ENCODE results near the gene ZNF488. TPM values are rescaled to one million over a fixed set of nuclear protein-coding genes. Genes with fewer than 3 reads are reported as not detected.
A peak's percentile ranks its signal among the peaks of the same experiment; 100 is the strongest.

Gene ZNF488
- total RNA-seq, 4 donors from 2014 or later, result 4.1 to 23.5 (median 16.1) TPM

DNA sequence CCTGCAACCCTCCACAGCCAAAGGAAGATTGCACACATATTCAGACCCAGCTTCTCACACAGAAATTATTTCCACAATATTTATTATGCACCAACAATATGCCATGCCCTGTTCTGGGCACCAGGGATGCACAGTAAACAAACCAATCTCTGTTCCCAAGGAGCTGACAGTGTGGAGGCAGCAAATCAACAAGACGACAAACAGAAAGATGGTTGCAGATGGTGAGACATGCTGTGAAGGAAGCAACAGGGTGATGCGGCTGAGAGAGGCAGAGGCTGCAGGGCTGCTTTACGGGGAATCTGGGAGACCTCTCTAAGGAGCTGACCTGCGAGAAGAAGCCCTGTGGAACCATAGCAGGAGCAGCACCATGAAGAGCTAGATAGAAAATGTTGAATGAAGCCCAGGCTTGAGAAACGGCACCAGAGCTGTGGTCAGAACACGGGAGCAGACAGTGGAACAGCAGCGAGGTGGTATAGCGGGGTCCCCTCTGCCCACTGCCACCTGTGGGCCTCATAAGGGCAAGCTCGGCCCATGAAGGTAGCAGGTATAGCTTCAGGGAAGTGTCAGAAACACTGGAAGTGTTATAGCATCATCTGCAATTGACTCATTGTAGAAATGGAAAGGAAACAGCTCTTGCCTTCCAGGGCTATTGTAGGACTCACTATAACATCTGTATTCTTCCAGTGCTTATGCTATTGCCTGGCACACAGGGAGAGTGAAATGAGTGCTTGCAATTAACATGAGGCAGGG is 18.5 kb downstream of the ZNF488 start:
- H3K27ac ChIP-seq, result no peak overlapping the region
- TF ChIP-seq CTCF (IDR thresholded peaks at IDR 0.05) (no peak), POLR2A (IDR thresholded peaks at IDR 0.05) (no peak)
- peak in 1 of 3 donors; percentile 34 for DNase-seq

GRCh38 chr10:47364911-47365310 is 19.2 kb downstream of the ZNF488 start:
- Histone ChIP-seq H3K9me3 (no peaks in the 10 kb centered on the region), H3K4me1 (peaks cover 0 to 16% (median 3%) of the 10 kb centered on the region in 4 donors), H3K27me3 (no peaks in the 10 kb centered on the region), H3K4me3 (no peak overlapping the region), H3K27ac (peak overlapping the region in 1 of 4 donors; percentile 73), H3K36me3 (no peaks in the 10 kb centered on the region)
- TF ChIP-seq CTCF (IDR thresholded peaks at IDR 0.05) (no peak), POLR2A (IDR thresholded peaks at IDR 0.05) (no peak)
- peak in 1 of 3 donors; percentile 34 for DNase-seq

More for the DNA sequence above, 18.5 kb downstream of the ZNF488 start:
- Histone ChIP-seq H3K36me3 (no peaks in the 10 kb centered on the region), H3K4me1 (peaks cover 0 to 16% (median 3%) of the 10 kb centered on the region in 4 donors), H3K27me3 (no peaks in the 10 kb centered on the region), H3K9me3 (no peaks in the 10 kb centered on the region), H3K4me3 (no peak overlapping the region)

GRCh38 chr10:47364366-47364765 is 19.7 kb downstream of the ZNF488 start:
- no peaks in the 10 kb centered on the region for H3K27me3 ChIP-seq
- H3K4me1 ChIP-seq, result peaks cover 0 to 16% (median 3%) of the 10 kb centered on the region in 4 donors
- no peak for DNase-seq

DNA sequence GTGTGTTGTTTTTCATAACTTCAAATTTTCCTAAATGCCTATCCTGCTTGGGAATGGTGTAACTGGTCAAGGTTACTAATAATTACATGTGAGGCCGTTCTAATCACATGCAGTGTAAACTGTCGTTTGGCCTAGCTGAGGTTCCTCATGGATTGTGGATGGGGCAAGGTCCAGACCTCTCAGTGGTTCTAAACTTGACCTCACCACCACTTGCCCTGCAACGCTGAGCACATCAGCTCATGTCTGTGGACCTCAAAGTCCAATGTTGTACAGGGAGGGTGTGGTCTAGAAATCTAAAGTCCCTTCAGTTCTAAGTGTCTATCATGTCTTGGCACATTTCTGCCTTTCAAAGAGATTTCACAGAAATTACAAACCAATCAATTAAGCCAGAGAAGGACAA is 20.3 kb downstream of the ZNF488 start:
- TF ChIP-seq CTCF (IDR thresholded peaks at IDR 0.05) (no peak), POLR2A (IDR thresholded peaks at IDR 0.05) (no peak)
- Histone ChIP-seq H3K27me3 (no peaks in the 10 kb centered on the region), H3K27ac (peak overlapping the region in 2 of 4 donors; percentile 41 to 73), H3K36me3 (no peaks in the 10 kb centered on the region), H3K4me3 (no peak overlapping the region), H3K4me1 (peaks cover 0 to 16% (median 3%) of the 10 kb centered on the region in 4 donors), H3K9me3 (no peaks in the 10 kb centered on the region)
- peak in 1 of 3 donors; percentile 82 for DNase-seq

More at GRCh38 chr10:47364366-47364765, 19.7 kb downstream of the ZNF488 start:
- peak overlapping the region in 2 of 4 donors; percentile 35 to 73 for H3K27ac ChIP-seq
- TF ChIP-seq CTCF (IDR thresholded peaks at IDR 0.05), result no peak
- no peak for TF ChIP-seq POLR2A (IDR thresholded peaks at IDR 0.05)
- H3K4me3 ChIP-seq, result no peak overlapping the region
- no peaks in the 10 kb centered on the region for H3K9me3 ChIP-seq
- H3K36me3 ChIP-seq, result no peaks in the 10 kb centered on the region

DNA sequence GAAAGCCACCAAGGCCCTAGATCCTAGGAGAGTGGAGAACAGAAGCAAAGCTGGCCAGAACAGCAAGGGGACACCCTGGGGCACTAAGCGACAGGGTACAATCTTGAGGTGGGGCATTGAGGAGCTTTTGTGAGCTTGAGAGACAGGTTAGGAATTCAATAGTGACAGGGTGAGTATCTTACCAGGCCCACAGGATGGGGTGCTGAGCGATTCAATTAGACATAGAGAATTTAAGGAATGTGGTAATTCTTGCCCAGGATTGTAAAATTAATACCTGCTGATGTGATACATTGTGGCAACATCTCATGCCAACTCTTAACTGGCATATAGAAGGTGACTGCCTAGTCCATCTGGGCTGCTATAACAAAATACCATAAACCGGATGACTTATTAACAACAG is 21.9 kb downstream of the ZNF488 start:
- H3K27ac ChIP-seq, result peak overlapping the region in 2 of 4 donors; percentile 38 to 41

More for the DNA sequence above, 21.9 kb downstream of the ZNF488 start:
- H3K36me3 ChIP-seq, result no peaks in the 10 kb centered on the region
- peak in 2 of 3 donors; percentile 7 to 32 for DNase-seq
- peaks cover 0 to 16% (median 3%) of the 10 kb centered on the region in 4 donors for H3K4me1 ChIP-seq
- no peaks in the 10 kb centered on the region for H3K27me3 ChIP-seq
- H3K9me3 ChIP-seq, result no peaks in the 10 kb centered on the region
- H3K4me3 ChIP-seq, result no peak overlapping the region
- TF ChIP-seq CTCF (IDR thresholded peaks at IDR 0.05) (no peak), POLR2A (IDR thresholded peaks at IDR 0.05) (no peak)

All from Peyer's patch (tissue), 4 donors.